Smooth muscle cell (in vitro differentiated cells): ENCODE results near the gene TCP11. TPM values are rescaled to one million over a fixed set of nuclear protein-coding genes. Genes with fewer than 3 reads are reported as not detected.

ENCODE experiments used
- DNase-seq: peaks from one replicate; lab custom pipeline; 2025; ENCODE audit not compliant: unreplicated experiment; lab: John Stamatoyannopoulos, UW
- H2AFZ ChIP-seq: fragments of 200-600 bp; sonication (generic); 2 replicates; pipeline ENCODE4 v1.6.0; 2016; ENCODE audit warnings: antibody characterized with exemption, low read depth, mild to moderate bottlenecking
- H3F3A ChIP-seq: fragments of 200-600 bp; sonication (generic); 2 replicates; pipeline ENCODE4 v1.6.0; 2017; ENCODE audit warnings: antibody characterized with exemption, low read depth
- H3K27ac ChIP-seq: fragments of 200-600 bp; sonication (generic); 2 replicates; pipeline ENCODE4 v1.5.1; 2016; ENCODE audit warnings: low read depth, mild to moderate bottlenecking
- H3K27me3 ChIP-seq: fragments of 200-600 bp; sonication (generic); 2 replicates; pipeline ENCODE4 v1.6.1; 2016; ENCODE audit warnings: low read depth, mild to moderate bottlenecking
- H3K36me3 ChIP-seq: fragments of 200-600 bp; sonication (generic); 2 replicates; pipeline ENCODE4 v1.5.1; 2016; ENCODE audit warnings: low read depth
- H3K4me1 ChIP-seq: fragments of 200-600 bp; sonication (generic); 2 replicates; pipeline ENCODE4 v1.5.1; 2016; ENCODE audit warnings: low read depth
- H3K4me2 ChIP-seq: fragments of 200-600 bp; sonication (generic); 2 replicates; pipeline ENCODE4 v1.6.0; 2016; ENCODE audit warnings: mild to moderate bottlenecking
- H3K4me3 ChIP-seq: fragments of 200-600 bp; sonication (generic); 2 replicates; pipeline ENCODE4 v1.5.1; 2016; ENCODE audit warnings: mild to moderate bottlenecking
- H3K79me2 ChIP-seq: fragments of 200-600 bp; sonication (generic); 2 replicates; pipeline ENCODE4 v1.6.0; 2016; ENCODE audit warnings: low read depth, mild to moderate bottlenecking
- H3K9ac ChIP-seq: fragments of 200-600 bp; sonication (generic); 2 replicates; pipeline ENCODE4 v1.6.0; 2016; ENCODE audit warnings: low read depth
- H3K9me3 ChIP-seq: fragments of 200-600 bp; sonication (generic); replicated peaks from 2 replicates; pipeline ENCODE4 v1.5.1; 2016; ENCODE audit warnings: low read depth
- H4K20me1 ChIP-seq: fragments of 200-600 bp; sonication (generic); 2 replicates; pipeline ENCODE4 v1.6.0; 2016; ENCODE audit warnings: low read depth
- CTCF ChIP-seq: fragments of 200-600 bp; sonication (generic); IDR thresholded peaks from 2 replicates; pipeline ENCODE4 v1.5.1; 2017; ENCODE audit warnings: borderline replicate concordance, mild to moderate bottlenecking, antibody characterized with exemption; ENCODE audit not compliant: insufficient read depth, poor library complexity, severe bottlenecking
- WGBS: methylation state at CpG from one replicate; pipeline ENCODE4 v1.1.7; 2016; ENCODE audit warnings: low lambda C conversion rate; 5-methylcytosine and 5-hydroxymethylcytosine counted together
- polyA plus RNA-seq: library from polyadenylated mRNA; unstranded; fragments of >200 nt; fragmentation: Nextera tagmentation; extraction: Ambion mirVana; gene quantifications from 2 replicates; pipeline ENCODE4 v1.2.1, GENCODE V29; 2016
- total RNA-seq: library from RNA; depleted of rRNA; stranded (reverse); fragments of >200 nt; gene quantifications from 2 replicates; pipeline ENCODE4 v1.2.3, GENCODE V29; 2014

Gene TCP11
- total and polyA plus RNA-seq, 2 experiments from 2014 or later = 0.64 TPM; not detected in 1

- H4K20me1 ChIP-seq = no peaks in the 10 kb centered on the region
- H3K4me1 ChIP-seq = peaks cover 5% of the 10 kb centered on the region
- no peak for TF ChIP-seq CTCF
- H3F3A ChIP-seq = peaks cover 7% of the 10 kb centered on the region
- no peak overlapping the region for H3K27ac ChIP-seq
- no peak for DNase-seq
- no peaks in the 10 kb centered on the region for H3K36me3 ChIP-seq
- WGBS = 96% methylated on average over 10 of the region's 10 CpGs
- H2AFZ ChIP-seq = no peak overlapping the region
- no peaks in the 10 kb centered on the region for H3K27me3 ChIP-seq
- no peak overlapping the region for H3K4me3 ChIP-seq
- no peaks in the 10 kb centered on the region for H3K79me2 ChIP-seq
- H3K9ac ChIP-seq = no peak overlapping the region
- no peaks in the 10 kb centered on the region for H3K9me3 ChIP-seq
- H3K4me2 ChIP-seq = no peak overlapping the region
These were observed 54.9 kb downstream of the TCP11 start for GRCh38 chr6:35086282-35086632.

- DNase-seq = no peak
- no peak overlapping the region for H3K4me2 ChIP-seq
These were observed 55.5 kb downstream of the TCP11 start for GRCh38 chr6:35085359-35086281.

GRCh38 chr6:35084511-35085203 lies 56.5 kb downstream of the TCP11 start:
- H3K4me3 ChIP-seq = no peak overlapping the region
- DNase-seq = no peak
- WGBS = 94% methylated on average over 12 of the region's 12 CpGs
- no peak overlapping the region for H2AFZ ChIP-seq
- TF ChIP-seq CTCF = no peak
- no peak overlapping the region for H3K4me2 ChIP-seq
- peaks cover 5% of the 10 kb centered on the region for H3K4me1 ChIP-seq
- no peaks in the 10 kb centered on the region for H3K79me2 ChIP-seq
- peaks cover 2% of the 10 kb centered on the region for H3F3A ChIP-seq
- H3K27ac ChIP-seq = no peak overlapping the region
- no peaks in the 10 kb centered on the region for H4K20me1 ChIP-seq
- no peaks in the 10 kb centered on the region for H3K36me3 ChIP-seq
- no peaks in the 10 kb centered on the region for H3K9me3 ChIP-seq
- H3K9ac ChIP-seq = no peak overlapping the region
- no peaks in the 10 kb centered on the region for H3K27me3 ChIP-seq

More at GRCh38 chr6:35085359-35086281, 55.5 kb downstream of the TCP11 start:
- H3K27me3 ChIP-seq = no peaks in the 10 kb centered on the region
- H3K9ac ChIP-seq = no peak overlapping the region
- H3K9me3 ChIP-seq = no peaks in the 10 kb centered on the region
- H3K4me3 ChIP-seq = no peak overlapping the region
- H3K27ac ChIP-seq = no peak overlapping the region
- no peaks in the 10 kb centered on the region for H3K79me2 ChIP-seq
- H3F3A ChIP-seq = peaks cover 4% of the 10 kb centered on the region
- no peak overlapping the region for H2AFZ ChIP-seq
- no peaks in the 10 kb centered on the region for H4K20me1 ChIP-seq
- no peaks in the 10 kb centered on the region for H3K36me3 ChIP-seq
- WGBS = 96% methylated on average over 30 of the region's 30 CpGs
- H3K4me1 ChIP-seq = peaks cover 5% of the 10 kb centered on the region
- no peak for TF ChIP-seq CTCF
